NK-92 (cell line): ENCODE data around the gene NTNG1.

Experiments used
- DNase-seq: peaks from one replicate; lab custom pipeline; 2025; ENCODE audit not compliant: unreplicated experiment; lab: John Stamatoyannopoulos, UW

Gene NTNG1

GRCh38 chr1:107389410-107390396 is 248.9 kb downstream of the NTNG1 start:
- DNase-seq: no peak

- no peak for DNase-seq
Observed at GRCh38 chr1:107394301-107394700, 253.5 kb downstream of the NTNG1 start.

- no peak for DNase-seq
Observed at GRCh38 chr1:107401704-107402103, 260.9 kb downstream of the NTNG1 start.

GRCh38 chr1:107404756-107405155 is 263.9 kb downstream of the NTNG1 start:
- DNase-seq: no peak

- no peak for DNase-seq
Observed at GRCh38 chr1:107405236-107405635, 264.4 kb downstream of the NTNG1 start.

- DNase-seq: no peak
Observed at GRCh38 chr1:107407011-107407410, 266.2 kb downstream of the NTNG1 start.

GRCh38 chr1:107413546-107413945 is 272.7 kb downstream of the NTNG1 start:
- DNase-seq: no peak

GRCh38 chr1:107413951-107414350 is 273.1 kb downstream of the NTNG1 start:
- DNase-seq: no peak

- DNase-seq: no peak
Observed at GRCh38 chr1:107414550-107414949, 273.7 kb downstream of the NTNG1 start.

- no peak for DNase-seq
Observed at GRCh38 chr1:107415241-107415640, 274.4 kb downstream of the NTNG1 start.

- no peak for DNase-seq
Observed at GRCh38 chr1:107419003-107419402, 278.2 kb downstream of the NTNG1 start.

- no peak for DNase-seq
Observed at GRCh38 chr1:107422901-107423300, 282.1 kb downstream of the NTNG1 start.

GRCh38 chr1:107430540-107431228 is 289.8 kb downstream of the NTNG1 start:
- DNase-seq: no peak

- no peak for DNase-seq
Observed at GRCh38 chr1:107432108-107432507, 291.3 kb downstream of the NTNG1 start.

GRCh38 chr1:107433068-107433467 is 292.2 kb downstream of the NTNG1 start:
- DNase-seq: no peak

- no peak for DNase-seq
Observed at GRCh38 chr1:107433635-107434360, 293.0 kb downstream of the NTNG1 start.

GRCh38 chr1:107434361-107434693 is 293.5 kb downstream of the NTNG1 start:
- DNase-seq: no peak

GRCh38 chr1:107436552-107437241 is 295.9 kb downstream of the NTNG1 start:
- DNase-seq: no peak

GRCh38 chr1:107439567-107439966 is 298.7 kb downstream of the NTNG1 start:
- no peak for DNase-seq

GRCh38 chr1:107442551-107442950 is 301.7 kb downstream of the NTNG1 start:
- DNase-seq: no peak

- no peak for DNase-seq
Observed at GRCh38 chr1:107443027-107443426, 302.2 kb downstream of the NTNG1 start.
